Measurements from ENCODE around the gene RCOR1.

DNA sequence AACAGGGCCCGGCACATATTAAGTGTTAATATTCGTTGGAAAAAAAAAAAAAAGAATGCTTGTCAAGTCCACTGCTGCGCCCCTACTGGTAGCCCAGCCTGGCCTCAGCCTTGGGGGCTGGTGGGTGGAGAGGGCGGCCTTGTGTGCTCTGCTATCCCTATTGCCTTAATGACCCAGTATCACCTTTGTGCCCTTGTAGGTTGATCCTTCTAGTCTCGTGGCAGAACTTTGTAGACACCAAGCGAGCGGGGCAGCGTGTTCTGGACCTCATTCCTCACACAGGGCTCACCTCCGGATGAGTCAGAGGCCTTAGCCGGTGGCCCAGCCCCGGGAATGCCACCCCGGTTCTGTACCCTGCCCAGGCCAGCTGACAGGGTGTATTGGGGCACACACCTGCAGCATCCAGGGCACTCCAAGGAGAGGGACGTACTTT lies 1.8 kb upstream of the RCOR1 start:
- TF ChIP-seq, protein P1, sequence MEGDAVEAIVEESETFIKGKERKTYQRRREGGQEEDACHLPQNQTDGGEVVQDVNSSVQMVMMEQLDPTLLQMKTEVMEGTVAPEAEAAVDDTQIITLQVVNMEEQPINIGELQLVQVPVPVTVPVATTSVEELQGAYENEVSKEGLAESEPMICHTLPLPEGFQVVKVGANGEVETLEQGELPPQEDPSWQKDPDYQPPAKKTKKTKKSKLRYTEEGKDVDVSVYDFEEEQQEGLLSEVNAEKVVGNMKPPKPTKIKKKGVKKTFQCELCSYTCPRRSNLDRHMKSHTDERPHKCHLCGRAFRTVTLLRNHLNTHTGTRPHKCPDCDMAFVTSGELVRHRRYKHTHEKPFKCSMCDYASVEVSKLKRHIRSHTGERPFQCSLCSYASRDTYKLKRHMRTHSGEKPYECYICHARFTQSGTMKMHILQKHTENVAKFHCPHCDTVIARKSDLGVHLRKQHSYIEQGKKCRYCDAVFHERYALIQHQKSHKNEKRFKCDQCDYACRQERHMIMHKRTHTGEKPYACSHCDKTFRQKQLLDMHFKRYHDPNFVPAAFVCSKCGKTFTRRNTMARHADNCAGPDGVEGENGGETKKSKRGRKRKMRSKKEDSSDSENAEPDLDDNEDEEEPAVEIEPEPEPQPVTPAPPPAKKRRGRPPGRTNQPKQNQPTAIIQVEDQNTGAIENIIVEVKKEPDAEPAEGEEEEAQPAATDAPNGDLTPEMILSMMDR (conservative IDR thresholded peaks at IDR 0.05; ENCODE audit: low read depth, low read length): peak; percentile 42
- TF ChIP-seq CEBPB (IDR thresholded peaks at IDR 0.05; ENCODE audit: low read depth, low read length) (no peak), NFE2L2 (IDR thresholded peaks at IDR 0.05; ENCODE audit: low read depth, low read length) (no peak), POLR2A (IDR thresholded peaks at IDR 0.05; ENCODE audit: low read depth, low read length) (0 out of 2 replicates have a peak, but pooled peaks have one; percentile 26)
- TF ChIP-seq, protein P2, sequence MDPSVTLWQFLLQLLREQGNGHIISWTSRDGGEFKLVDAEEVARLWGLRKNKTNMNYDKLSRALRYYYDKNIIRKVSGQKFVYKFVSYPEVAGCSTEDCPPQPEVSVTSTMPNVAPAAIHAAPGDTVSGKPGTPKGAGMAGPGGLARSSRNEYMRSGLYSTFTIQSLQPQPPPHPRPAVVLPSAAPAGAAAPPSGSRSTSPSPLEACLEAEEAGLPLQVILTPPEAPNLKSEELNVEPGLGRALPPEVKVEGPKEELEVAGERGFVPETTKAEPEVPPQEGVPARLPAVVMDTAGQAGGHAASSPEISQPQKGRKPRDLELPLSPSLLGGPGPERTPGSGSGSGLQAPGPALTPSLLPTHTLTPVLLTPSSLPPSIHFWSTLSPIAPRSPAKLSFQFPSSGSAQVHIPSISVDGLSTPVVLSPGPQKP (IDR thresholded peaks at IDR 0.05; ENCODE audit: borderline replicate concordance, low read depth, low read length): no peak
